ENCODE measurements around the gene ASXL2. TPM values are rescaled to one million over a fixed set of nuclear protein-coding genes. Genes with fewer than 3 reads are reported as not detected.

ASXL2 gene
- total and polyA plus RNA-seq, 2 of the 13 experiments (the other 11 are each of a cell fraction or from before 2014, with no cell fraction given), result 12.1 to 19.2 TPM

Small RNA genes lying within 50 kb of the gene (small RNA-seq; reads per million reads assigned to genes)
- 0 reads per million in 3 experiments for gene NDUFB4P4 (ENCODE audit: insufficient read depth in 2 of 3, insufficient read length in 3 of 3, low read depth in 2 of 3, low replicate concordance in 1 of 3)
- gene RF00019 (ENCODE audit: insufficient read depth in 2 of 3, insufficient read length in 3 of 3, low read depth in 2 of 3, low replicate concordance in 1 of 3), result 0 reads per million in 3 experiments

Other genes with a start within 250 kb of the ASXL2 start
- gene DTNB, start 204.9 kb downstream of the ASXL2 start, total RNA-seq (2016; rRNA removed; fragmentation: Illumina TruSeq; extraction: Trizol), result 13.7 and 14.4 TPM in 2 replicates
- gene DTNB, start 204.9 kb downstream of the ASXL2 start, polyA plus RNA-seq (2011; rRNA removed), result 21.7 and 23.9 TPM in 2 replicates
- 3.4 and 3.6 TPM in 2 replicates for gene KIF3C, start 104.0 kb upstream of the ASXL2 start, total RNA-seq (2016; rRNA removed; fragmentation: Illumina TruSeq; extraction: Trizol)
- 4.8 and 4.9 TPM in 2 replicates for gene KIF3C, start 104.0 kb upstream of the ASXL2 start, polyA plus RNA-seq (2011; rRNA removed)
- gene RAB10, start 155.6 kb upstream of the ASXL2 start, total RNA-seq (2016; rRNA removed; fragmentation: Illumina TruSeq; extraction: Trizol), result 106 and 120 TPM in 2 replicates
- gene RAB10, start 155.6 kb upstream of the ASXL2 start, polyA plus RNA-seq (2011; rRNA removed), result 39.0 and 48.2 TPM in 2 replicates